Heart left ventricle (tissue), 16 donors: ENCODE results near the gene CACNA2D3. TPM values are rescaled to one million over a fixed set of nuclear protein-coding genes. Genes with fewer than 3 reads are reported as not detected.

ENCODE experiments used
- ATAC-seq, 4 donors: fragments of 200-7000 bp; cut with Tn5 transposase; one replicate each; pipeline ENCODE4 v1.9.1; 2020 to 2022; ENCODE audit warnings: moderate library complexity in 4 of 4, mild to moderate bottlenecking in 3 of 4, moderate number of reproducible peaks in 1 of 4
- DNase-seq, 5 donors: peaks; one replicate each; pipeline ENCODE4 v3.0.0-alpha.2; 2020
- H3K27ac ChIP-seq, 12 donors: fragments of 200-600 bp; sonication (generic) in 4 of 12; one replicate each; pipeline versions ENCODE4 v1.5.0 to v1.8.0; 2016 to 2022; ENCODE audit warnings: mild to moderate bottlenecking in 2 of 12
- H3K27me3 ChIP-seq, 9 donors: fragments of 200-600 bp; sonication (generic) in 2 of 9; one replicate each; pipeline versions ENCODE4 v1.5.1 to v1.8.0; 2016 to 2022; ENCODE audit warnings: mild to moderate bottlenecking in 3 of 9
- H3K36me3 ChIP-seq, 9 donors: fragments of 200-600 bp; sonication (generic) in 2 of 9; one replicate each; pipeline versions ENCODE4 v1.5.0 to v1.8.0; 2018 to 2022; ENCODE audit warnings: mild to moderate bottlenecking in 2 of 9
- H3K4me1 ChIP-seq, 12 donors: fragments of 200-600 bp; sonication (generic) in 4 of 12; one replicate each; pipeline versions ENCODE4 v1.5.0 to v1.8.0; 2016 to 2022; ENCODE audit warnings: mild to moderate bottlenecking in 3 of 12
- H3K4me3 ChIP-seq, 12 donors: fragments of 200-600 bp; sonication (generic) in 4 of 12; one replicate each; pipeline versions ENCODE4 v1.5.0 to v1.8.0; 2017 to 2022; ENCODE audit warnings: mild to moderate bottlenecking in 9 of 12, moderate library complexity in 4 of 12
- H3K9me3 ChIP-seq, 12 donors: fragments of 200-600 bp; sonication (generic) in 4 of 12; one replicate each; pipeline versions ENCODE4 v1.5.0 to v1.8.0; 2016 to 2022; ENCODE audit warnings: mild to moderate bottlenecking in 1 of 12
- POLR2A ChIP-seq, 2 donors: fragments of 450-650 bp; IDR thresholded peaks; one replicate each; pipeline ENCODE4 v1.6.1; 2017; ENCODE audit warnings: antibody characterized with exemption in 2 of 2, mild to moderate bottlenecking in 2 of 2, moderate library complexity in 2 of 2
- WGBS, 4 donors: extraction: QIAGEN DNeasy Blood & Tissue Kit in 2 of 4; methylation state at CpG; one replicate each; pipeline versions ENCODE4 v1.1.5 to v1.1.7; 2013 to 2018; 5-methylcytosine and 5-hydroxymethylcytosine counted together
- intact Hi-C, 10 donors: fragments of 100-400 bp; cut with DNase I; formaldehyde crosslinking; loops; one replicate each; pipeline versions ENCODE4 v1.11.1 to v1.14.2; 2022
- polyA plus RNA-seq, 2 donors: library from polyadenylated mRNA; stranded (reverse); fragments of 200-250 nt; gene quantifications; one replicate each; pipeline ENCODE4 v1.2.3, GENCODE V29; 2013
- total RNA-seq, 9 donors: library from RNA; depleted of rRNA in 2 of 9; stranded (reverse); fragments of >200 nt in 2 of 9; fragmentation: NEBNext Ultra II Directional in 3 of 9; extraction: Animal tissue kit (Norgen Biotek cat#: 25700) in 3 of 9; gene quantifications; one replicate each; pipeline versions ENCODE4 v1.1.0 to v1.2.4, GENCODE V29; 2016 to 2023
- TF ChIP-seq, protein P1 (sequence below), 12 donors: fragments of 200-600 bp; sonication (generic) in 4 of 12; IDR thresholded peaks; one replicate each; pipeline versions ENCODE4 v1.5.0 to v1.8.0; 2018 to 2022; ENCODE audit warnings: antibody characterized with exemption in 12 of 12, mild to moderate bottlenecking in 5 of 12
- donor health status: ischemic (EF 13 %, LVEDD 7.1; RV severe dilation, severe dysfunction).
- donor health status: healthy with polysubstance abuse.
- donor health status: DM: no; HTN: yes; CAD: no.
- donor health status: DM: no; HTN: no; CAD: no.
- donor health status: ischemic (EF 25% LVEDD 6.9; RV normal size, moderate dysfunction).
- donor health status: ischemic (EF 25% LVEDD 5.7; RV mildly dilated, moderate dysfunction).
- donor health status: healthy.
- donor health status: DM: yes; HTN: yes; CAD: no.
- donor health status: ischemic (EF 35%, LVEDD 5.7; RV mildly dilated, moderate dysfunction).
- donor health status: nonischemic (EF 11% LVEDD 7.7; RV severe dilation, severe dysfunction).
- donor health status: DM: yes; HTN: yes; CAD: no.
- donor health status: PGD.
- donor health status: ischemic (EF 29% LVEDD 5.4; RV normal size, mild dysfunction).
- donor health status: nonischemic (EF 23%, LVEDD 6.1; RV moderate dilation, normal function).

Gene CACNA2D3
- total and polyA plus RNA-seq, 11 donors: 0.17 to 25.1 (median 12.8) TPM

DNA sequence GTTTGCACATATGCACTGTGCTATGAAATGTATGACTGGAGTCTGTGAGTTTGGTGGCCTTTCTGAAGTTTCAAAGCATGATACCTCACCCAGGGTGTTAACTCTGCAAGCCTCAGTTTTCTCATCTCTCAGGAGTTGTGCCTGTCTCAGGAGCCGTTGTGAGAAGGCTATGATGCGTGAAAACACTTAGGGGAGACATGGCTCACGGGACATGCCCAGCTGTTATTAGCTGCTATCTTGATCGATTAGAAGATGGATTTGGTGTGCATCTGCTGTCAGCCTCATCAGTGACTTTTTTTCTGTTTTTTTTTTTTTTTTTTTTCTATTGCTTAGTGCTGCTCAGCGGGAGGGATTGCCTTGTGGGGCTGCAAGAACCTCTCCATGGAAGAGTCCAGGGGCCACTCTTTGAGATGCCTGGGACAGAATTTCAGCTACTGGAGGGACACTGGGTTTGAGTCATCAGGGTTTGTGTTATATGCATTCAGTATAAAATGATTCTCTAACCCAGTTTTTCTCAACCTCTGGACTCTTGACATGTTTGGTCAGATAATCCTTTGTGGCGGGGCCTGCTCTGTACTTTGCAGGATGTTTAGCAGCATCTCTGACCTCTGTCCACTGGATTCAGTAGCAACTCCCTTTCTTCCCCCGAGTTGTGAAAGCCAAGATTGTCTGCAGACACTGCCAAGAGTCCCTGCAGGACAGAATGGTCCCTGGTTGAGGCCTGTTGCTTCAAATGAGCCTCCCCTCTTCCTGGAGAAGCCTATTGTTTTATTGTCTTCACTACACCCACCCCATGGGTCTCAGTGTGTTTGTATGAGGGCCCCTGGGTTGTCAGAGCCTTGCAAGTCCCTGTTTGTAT lies 181.4 kb downstream of the CACNA2D3 start:
- Histone ChIP-seq H3K27me3 (no peaks in the 10 kb centered on the region), H3K36me3 (no peaks in the 10 kb centered on the region), H3K4me1 (peaks cover 0 to 2% (median 0%) of the 10 kb centered on the region in 12 donors), H3K9me3 (peaks cover 0 to 6% (median 0%) of the 10 kb centered on the region in 12 donors), H3K27ac (no peak overlapping the region), H3K4me3 (no peak overlapping the region)
- WGBS, 4 donors: 65 to 78% (median 72%) methylated on average over 7 of the region's 7 CpGs
- DNase-seq (no peak), ATAC-seq (no peak)
- TF ChIP-seq, protein P1, sequence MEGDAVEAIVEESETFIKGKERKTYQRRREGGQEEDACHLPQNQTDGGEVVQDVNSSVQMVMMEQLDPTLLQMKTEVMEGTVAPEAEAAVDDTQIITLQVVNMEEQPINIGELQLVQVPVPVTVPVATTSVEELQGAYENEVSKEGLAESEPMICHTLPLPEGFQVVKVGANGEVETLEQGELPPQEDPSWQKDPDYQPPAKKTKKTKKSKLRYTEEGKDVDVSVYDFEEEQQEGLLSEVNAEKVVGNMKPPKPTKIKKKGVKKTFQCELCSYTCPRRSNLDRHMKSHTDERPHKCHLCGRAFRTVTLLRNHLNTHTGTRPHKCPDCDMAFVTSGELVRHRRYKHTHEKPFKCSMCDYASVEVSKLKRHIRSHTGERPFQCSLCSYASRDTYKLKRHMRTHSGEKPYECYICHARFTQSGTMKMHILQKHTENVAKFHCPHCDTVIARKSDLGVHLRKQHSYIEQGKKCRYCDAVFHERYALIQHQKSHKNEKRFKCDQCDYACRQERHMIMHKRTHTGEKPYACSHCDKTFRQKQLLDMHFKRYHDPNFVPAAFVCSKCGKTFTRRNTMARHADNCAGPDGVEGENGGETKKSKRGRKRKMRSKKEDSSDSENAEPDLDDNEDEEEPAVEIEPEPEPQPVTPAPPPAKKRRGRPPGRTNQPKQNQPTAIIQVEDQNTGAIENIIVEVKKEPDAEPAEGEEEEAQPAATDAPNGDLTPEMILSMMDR (IDR thresholded peaks at IDR 0.05): no peak
- intact Hi-C loops: no loop called here

DNA sequence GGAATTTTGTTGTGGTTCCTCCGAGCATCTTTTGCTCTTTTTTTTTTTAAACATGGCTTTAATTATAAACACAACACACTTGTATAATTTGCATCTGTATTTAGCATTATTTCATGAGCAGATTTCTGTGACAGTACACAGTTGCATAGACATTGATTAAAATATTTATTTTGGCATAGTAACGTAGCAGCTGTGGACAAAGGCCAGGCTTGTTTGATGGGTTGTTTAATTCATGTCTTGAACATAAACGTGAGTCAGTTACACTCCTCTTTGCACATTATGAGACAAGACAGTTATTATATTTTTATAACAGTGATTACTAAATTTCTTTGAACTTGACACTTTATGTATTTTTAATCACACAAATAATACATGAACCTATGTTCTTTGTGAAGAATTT lies 182.5 kb downstream of the CACNA2D3 start:
- Histone ChIP-seq H3K4me1 (peaks cover 0 to 2% (median 0%) of the 10 kb centered on the region in 12 donors), H3K9me3 (peaks cover 0 to 6% (median 0%) of the 10 kb centered on the region in 12 donors), H3K27ac (no peak overlapping the region), H3K4me3 (no peak overlapping the region), H3K36me3 (no peaks in the 10 kb centered on the region), H3K27me3 (no peaks in the 10 kb centered on the region)
- 46 to 56% (median 52%) methylated on average over 3 of the region's 3 CpGs for WGBS, 4 donors
- DNase-seq (no peak), ATAC-seq (no peak)
- TF ChIP-seq, protein P1 (IDR thresholded peaks at IDR 0.05): no peak
- no peak for TF ChIP-seq POLR2A (IDR thresholded peaks at IDR 0.05)
- intact Hi-C loops: no loop called here

DNA sequence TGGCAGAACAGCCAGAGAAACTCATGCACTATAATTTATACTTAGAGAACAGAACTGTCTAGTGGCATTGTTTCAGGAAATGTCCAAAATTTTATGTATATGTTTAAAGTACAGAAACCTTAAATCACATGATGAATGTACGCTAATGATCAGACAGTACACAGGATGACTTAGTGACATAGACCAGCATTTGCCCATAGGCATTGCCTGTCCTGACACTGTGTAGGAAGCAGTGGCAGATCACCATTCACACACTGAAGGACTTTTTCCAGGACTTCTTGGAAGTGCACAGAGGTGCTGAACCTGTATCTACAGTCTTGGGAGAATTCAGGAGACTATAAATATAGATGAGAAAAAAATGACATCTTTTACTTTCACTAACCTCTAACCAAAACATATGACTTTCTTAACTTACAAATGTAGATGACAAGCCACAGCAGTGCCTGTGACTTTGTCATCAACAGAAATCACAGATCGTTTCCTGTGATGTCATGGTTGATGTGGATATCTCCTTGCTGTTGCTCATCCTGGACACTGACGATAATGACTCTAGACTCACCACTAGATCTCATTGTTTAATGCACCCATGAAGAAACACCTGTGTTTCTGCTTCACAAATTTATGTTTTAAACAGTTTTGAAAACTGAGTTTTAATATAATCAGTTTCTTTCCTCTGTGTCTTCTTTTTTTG lies 183.2 kb downstream of the CACNA2D3 start:
- no peaks in the 10 kb centered on the region for H3K36me3 ChIP-seq
- H3K27ac ChIP-seq: no peak overlapping the region
- peaks cover 0 to 6% (median 0%) of the 10 kb centered on the region in 12 donors for H3K9me3 ChIP-seq
- H3K4me1 ChIP-seq: peaks cover 0 to 2% (median 0%) of the 10 kb centered on the region in 12 donors
- TF ChIP-seq POLR2A (IDR thresholded peaks at IDR 0.05): no peak
- TF ChIP-seq, protein P1 (IDR thresholded peaks at IDR 0.05): no peak
- DNase-seq (no peak), ATAC-seq (no peak)
- H3K4me3 ChIP-seq: no peak overlapping the region
- WGBS, 4 donors: 42 to 72% (median 68%) methylated on average over 3 of the region's 3 CpGs
- intact Hi-C loops: no loop called here
- no peaks in the 10 kb centered on the region for H3K27me3 ChIP-seq

DNA sequence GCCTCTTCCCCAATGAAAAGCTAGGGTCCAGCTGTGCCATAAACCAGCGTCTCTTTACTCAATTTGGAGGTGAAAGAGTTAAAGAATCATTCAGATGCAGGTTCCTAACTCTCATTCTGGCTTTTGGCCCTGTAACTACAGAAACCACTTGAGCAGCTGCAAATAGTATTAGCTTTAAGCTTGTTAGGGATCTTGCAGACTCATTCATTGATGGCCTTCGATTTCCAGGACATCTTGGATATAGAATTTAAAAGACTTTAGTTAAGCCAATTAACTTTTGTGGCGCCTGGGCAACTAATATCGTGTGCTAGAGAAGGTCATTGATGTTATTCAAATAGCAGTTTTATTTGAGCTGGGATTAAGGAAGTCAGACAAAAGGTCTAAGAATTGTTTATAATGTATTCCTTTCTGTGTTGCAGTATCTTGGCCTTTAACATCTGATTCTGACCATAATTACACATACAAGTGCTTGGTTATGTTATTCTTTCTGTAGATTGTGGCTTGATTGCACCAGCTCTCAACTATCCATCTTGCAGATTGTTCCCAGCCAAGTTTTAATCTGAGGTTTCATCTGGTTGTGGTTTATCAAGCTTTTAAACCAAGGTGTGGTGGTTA lies 185.3 kb downstream of the CACNA2D3 start:
- H3K27me3 ChIP-seq: no peaks in the 10 kb centered on the region
- DNase-seq (no peak), ATAC-seq (no peak)
- no peaks in the 10 kb centered on the region for H3K36me3 ChIP-seq
- intact Hi-C loops: no loop called here
- 60 to 82% (median 65%) methylated on average over 4 of the region's 4 CpGs for WGBS, 4 donors
- H3K9me3 ChIP-seq: peaks cover 0 to 6% (median 0%) of the 10 kb centered on the region in 12 donors
- no peak overlapping the region for H3K4me3 ChIP-seq
- TF ChIP-seq POLR2A (IDR thresholded peaks at IDR 0.05): no peak
- TF ChIP-seq, protein P1 (IDR thresholded peaks at IDR 0.05): no peak
- H3K27ac ChIP-seq: no peak overlapping the region
- H3K4me1 ChIP-seq: peaks cover 0 to 2% (median 0%) of the 10 kb centered on the region in 12 donors
